Mucosa of descending colon (tissue), 3 donors: ENCODE data around the gene BCL2. TPM values are rescaled to one million over a fixed set of nuclear protein-coding genes. Genes with fewer than 3 reads are reported as not detected.
A peak's percentile ranks its signal among the peaks of the same experiment; 100 is the strongest.

Experiments used
- ATAC-seq: fragments of 200-7000 bp; cut with Tn5 transposase; one replicate; pipeline ENCODE4 v1.9.1; 2020; ENCODE audit warnings: mild to moderate bottlenecking, moderate library complexity
- DNase-seq, 3 donors: peaks; one replicate each; pipeline ENCODE4 v3.0.0-alpha.2; 2020
- H3K36me3 ChIP-seq: fragments of 200-600 bp; one replicate; pipeline ENCODE4 v1.8.0; 2021; ENCODE audit warnings: low read depth, mild to moderate bottlenecking
- H3K4me1 ChIP-seq: fragments of 200-600 bp; one replicate; pipeline ENCODE4 v1.8.0; 2021; ENCODE audit warnings: low read depth, mild to moderate bottlenecking
- H3K4me3 ChIP-seq: fragments of 200-600 bp; one replicate; pipeline ENCODE4 v1.8.0; 2021; ENCODE audit warnings: mild to moderate bottlenecking
- H3K9me3 ChIP-seq: fragments of 200-600 bp; one replicate; pipeline ENCODE4 v1.8.0; 2021; ENCODE audit warnings: mild to moderate bottlenecking
- intact Hi-C, 2 donors: fragments of 100-400 bp; cut with DNase I in 1 of 2; cut with micrococcal nuclease in 1 of 2; formaldehyde crosslinking; loops; one replicate each; pipeline versions ENCODE4 v1.11.0 to v1.11.1; 2022; cut with DNase I, micrococcal nuclease
- total RNA-seq, 3 donors: library from RNA; stranded (reverse); fragmentation: NEBNext Ultra II Directional in 2 of 3; extraction: Animal tissue kit (Norgen Biotek cat#: 25700) in 2 of 3; gene quantifications; one replicate each; pipeline versions ENCODE4 v1.2.1 to v1.2.4, GENCODE V29; 2021 to 2023
- TF ChIP-seq, protein P1 (sequence below): fragments of 200-600 bp; IDR thresholded peaks from one replicate; pipeline ENCODE4 v1.8.0; 2022; ENCODE audit warnings: antibody characterized with exemption, mild to moderate bottlenecking
- donor health status: DM: no; HTN: no; CAD: no; lungs with moderate emphysema.
- donor health status: DM: no; HTN: no; CAD: no.
- donor health status: DM: no; HTN: yes; CAD: no.

Gene BCL2
- total RNA-seq, 3 donors from 2014 or later: 17.7 to 25.7 (median 20.5) TPM

DNA sequence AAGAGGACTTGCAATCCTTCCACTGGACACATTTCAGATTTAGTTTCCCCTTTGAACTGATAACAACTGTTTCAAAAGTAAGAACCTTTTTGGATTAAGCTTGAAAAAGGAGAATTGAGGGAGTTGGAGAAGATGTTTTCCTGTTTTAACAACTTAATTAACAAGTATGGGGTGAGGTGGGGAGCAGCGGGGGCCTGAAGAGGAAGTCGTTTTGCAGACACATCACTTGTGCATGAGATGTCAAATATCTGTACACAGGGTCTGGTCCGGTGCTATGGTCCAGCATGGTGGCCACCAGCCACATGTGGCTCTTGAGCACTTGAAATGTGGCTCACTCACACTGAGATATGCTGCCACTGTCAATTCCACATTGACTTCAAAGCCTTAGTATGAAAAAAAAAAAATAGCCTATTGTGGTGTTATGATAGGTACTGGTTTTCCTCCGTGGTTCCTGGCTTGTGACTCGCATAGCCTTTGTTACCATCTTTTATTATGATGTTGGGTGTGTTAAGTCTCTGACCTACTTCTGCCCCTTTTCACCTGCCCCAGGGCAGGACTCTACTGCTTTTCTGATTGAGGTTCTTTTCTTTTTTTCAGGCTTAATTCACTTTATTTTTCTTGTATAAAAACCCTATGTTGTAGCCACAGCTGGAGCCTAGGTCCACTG, 205.5 kb downstream of the BCL2 start:
- Histone ChIP-seq H3K4me3 (no peak overlapping the region), H3K9me3 (no peaks in the 10 kb centered on the region), H3K4me1 (no peaks in the 10 kb centered on the region), H3K36me3 (no peaks in the 10 kb centered on the region)
- intact Hi-C loops: no loop called here
- no peak for DNase-seq
- TF ChIP-seq, protein P1, sequence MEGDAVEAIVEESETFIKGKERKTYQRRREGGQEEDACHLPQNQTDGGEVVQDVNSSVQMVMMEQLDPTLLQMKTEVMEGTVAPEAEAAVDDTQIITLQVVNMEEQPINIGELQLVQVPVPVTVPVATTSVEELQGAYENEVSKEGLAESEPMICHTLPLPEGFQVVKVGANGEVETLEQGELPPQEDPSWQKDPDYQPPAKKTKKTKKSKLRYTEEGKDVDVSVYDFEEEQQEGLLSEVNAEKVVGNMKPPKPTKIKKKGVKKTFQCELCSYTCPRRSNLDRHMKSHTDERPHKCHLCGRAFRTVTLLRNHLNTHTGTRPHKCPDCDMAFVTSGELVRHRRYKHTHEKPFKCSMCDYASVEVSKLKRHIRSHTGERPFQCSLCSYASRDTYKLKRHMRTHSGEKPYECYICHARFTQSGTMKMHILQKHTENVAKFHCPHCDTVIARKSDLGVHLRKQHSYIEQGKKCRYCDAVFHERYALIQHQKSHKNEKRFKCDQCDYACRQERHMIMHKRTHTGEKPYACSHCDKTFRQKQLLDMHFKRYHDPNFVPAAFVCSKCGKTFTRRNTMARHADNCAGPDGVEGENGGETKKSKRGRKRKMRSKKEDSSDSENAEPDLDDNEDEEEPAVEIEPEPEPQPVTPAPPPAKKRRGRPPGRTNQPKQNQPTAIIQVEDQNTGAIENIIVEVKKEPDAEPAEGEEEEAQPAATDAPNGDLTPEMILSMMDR: no peak
- no peak for ATAC-seq

DNA sequence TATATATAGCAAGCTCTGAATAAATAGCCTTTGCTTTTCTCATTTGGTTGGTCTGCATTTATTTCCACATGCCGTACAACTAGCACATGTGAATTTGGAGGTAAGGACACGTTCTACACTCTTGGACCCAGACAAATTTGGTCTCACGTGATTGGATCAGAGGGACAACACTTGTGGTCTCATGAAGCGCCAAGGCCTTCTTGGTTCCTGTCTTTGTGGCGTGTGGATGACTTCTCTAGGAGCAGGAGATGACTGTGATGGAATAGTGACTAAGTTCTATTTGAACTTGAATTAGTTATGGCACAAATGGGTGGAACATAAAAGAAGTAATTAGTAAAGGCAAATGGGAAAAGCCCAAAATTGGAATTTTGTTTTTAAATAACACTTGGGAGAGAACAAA, 206.9 kb downstream of the BCL2 start:
- H3K4me3 ChIP-seq: no peak overlapping the region
- H3K36me3 ChIP-seq: no peaks in the 10 kb centered on the region
- H3K4me1 ChIP-seq: no peaks in the 10 kb centered on the region
- no peak for ATAC-seq
- DNase-seq: no peak
- intact Hi-C loops: no loop called here
- TF ChIP-seq, protein P1: no peak
- H3K9me3 ChIP-seq: no peaks in the 10 kb centered on the region

DNA sequence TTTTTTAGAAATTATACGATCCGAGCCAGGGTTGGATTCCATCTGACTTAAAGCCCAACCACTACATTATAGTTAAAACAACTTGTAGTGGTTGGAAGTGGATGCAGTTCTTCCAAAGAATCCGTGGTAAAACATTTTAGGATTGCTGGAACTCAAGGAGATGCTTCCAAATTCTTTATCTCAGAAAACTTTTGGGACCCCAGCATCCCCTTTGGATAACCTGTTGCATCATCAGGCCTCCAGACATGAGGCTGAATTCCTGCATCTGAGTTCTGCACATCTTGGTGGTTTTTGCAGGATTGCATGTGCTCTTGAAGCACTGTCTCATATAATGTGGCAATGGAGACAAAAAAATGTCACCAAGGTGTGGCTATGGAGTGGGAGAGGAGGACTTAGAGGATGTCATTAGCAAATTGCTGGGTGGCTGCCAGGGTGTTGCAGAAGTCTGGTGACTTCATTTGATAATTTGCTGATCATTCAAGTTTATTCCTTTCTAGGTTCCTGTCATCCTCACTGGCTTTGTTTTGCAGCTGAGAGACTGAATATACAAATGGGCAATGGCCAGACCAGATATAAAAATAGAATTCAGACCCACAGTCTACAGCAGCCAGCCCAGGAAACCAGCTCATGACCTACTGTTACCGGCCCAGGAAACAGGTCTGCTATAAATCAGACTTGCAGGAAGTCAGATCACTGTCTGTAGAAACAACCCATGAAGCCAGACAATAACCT, 207.7 kb downstream of the BCL2 start:
- TF ChIP-seq, protein P1: no peak
- peak; percentile 65 for ATAC-seq

DNA sequence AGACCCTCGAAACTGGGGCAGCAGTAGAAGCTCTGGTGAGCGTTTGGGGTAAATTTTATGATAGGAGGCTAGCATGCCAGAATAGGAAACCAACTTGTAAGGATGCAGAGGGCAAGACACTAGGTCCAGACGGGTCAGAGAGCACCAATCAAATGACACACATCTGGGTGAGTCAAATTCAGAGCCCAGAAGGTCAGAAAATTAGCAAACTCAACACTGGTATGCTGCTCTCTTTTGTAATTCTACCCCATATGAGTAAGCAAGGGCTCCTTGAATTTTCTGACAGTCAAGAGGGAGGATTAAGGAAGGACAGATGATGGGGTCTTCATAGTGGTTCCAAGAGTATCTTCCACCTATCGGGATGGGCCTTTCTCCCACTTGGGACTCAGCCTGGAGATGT, 209.8 kb downstream of the BCL2 start:
- intact Hi-C loops: loop anchor here in 1 of 2 donors (2.0 kb wide), 1 partner anchor 29 kb away; no protein-coding TSS in a partner anchor
- H3K4me1 ChIP-seq: no peaks in the 10 kb centered on the region
- no peak overlapping the region for H3K4me3 ChIP-seq
- no peaks in the 10 kb centered on the region for H3K36me3 ChIP-seq
- no peaks in the 10 kb centered on the region for H3K9me3 ChIP-seq
- ATAC-seq (no peak), DNase-seq (no peak)
- TF ChIP-seq, protein P1: no peak

More for the DNA sequence above, 207.7 kb downstream of the BCL2 start:
- Histone ChIP-seq H3K4me3 (no peak overlapping the region), H3K36me3 (no peaks in the 10 kb centered on the region), H3K9me3 (no peaks in the 10 kb centered on the region), H3K4me1 (no peaks in the 10 kb centered on the region)
- peak in 1 of 3 donors; percentile 36 for DNase-seq
- intact Hi-C loops: loop anchor here in 1 of 2 donors (2.0 kb wide), 1 partner anchor 27 kb away; no protein-coding TSS in a partner anchor

DNA sequence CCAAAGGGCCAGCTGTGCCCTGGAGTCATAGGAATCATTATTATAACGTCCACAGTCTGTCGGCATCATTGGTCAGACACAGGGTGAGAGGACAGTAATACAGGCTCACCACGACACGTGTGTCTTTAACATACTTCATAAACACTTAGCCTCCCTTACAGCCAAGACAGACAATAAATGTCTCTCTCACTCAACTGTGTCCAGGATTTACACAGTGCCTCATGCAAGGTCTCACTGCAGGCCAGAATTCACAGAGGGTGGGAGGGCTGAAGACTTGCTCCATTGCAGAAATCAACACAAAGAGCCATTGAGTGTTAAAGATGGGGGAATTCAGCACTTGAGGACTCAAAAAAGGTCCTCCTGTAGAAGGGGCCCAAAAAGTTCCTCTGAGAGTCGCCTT, 210.5 kb downstream of the BCL2 start:
- intact Hi-C loops: no loop called here
- ATAC-seq (no peak), DNase-seq (no peak)
- no peaks in the 10 kb centered on the region for H3K36me3 ChIP-seq
- TF ChIP-seq, protein P1: no peak
- H3K4me3 ChIP-seq: no peak overlapping the region
- H3K9me3 ChIP-seq: no peaks in the 10 kb centered on the region
- no peaks in the 10 kb centered on the region for H3K4me1 ChIP-seq
